Prostate gland (tissue), 2 donors: ENCODE results near the gene CTRB1. TPM values are rescaled to one million over a fixed set of nuclear protein-coding genes. Genes with fewer than 3 reads are reported as not detected.
"Not testable (repeated sequence)": the region's sequence is repeated elsewhere in the genome, so short reads cannot be mapped to it uniquely, and the experiment has no call there.

Experiments
- DNase-seq: peaks from one replicate; pipeline ENCODE4 v3.0.0-alpha.2; 2019; ENCODE audit warnings: low spot score
- H3K27ac ChIP-seq, 2 donors: fragments of 200-600 bp; sonication (generic); 2 replicates each; pipeline ENCODE4 v1.5.1; 2017 to 2019
- H3K27me3 ChIP-seq: fragments of 200-600 bp; sonication (generic); replicated peaks from 2 replicates; pipeline ENCODE4 v1.5.1; 2019; ENCODE audit not compliant: insufficient read depth
- H3K36me3 ChIP-seq, 2 donors: fragments of 200-600 bp; sonication (generic); 1 replicate in 1 of 2; 2 replicates in 1 of 2; pipeline versions ENCODE4 v1.5.1 to v1.8.1; 2017 to 2019
- H3K4me1 ChIP-seq: fragments of 200-600 bp; sonication (generic); replicated peaks from 2 replicates; pipeline ENCODE4 v1.5.1; 2019
- H3K4me3 ChIP-seq, 2 donors: fragments of 200-600 bp; sonication (generic); 2 replicates each; pipeline ENCODE4 v1.5.1; 2017 to 2019
- H3K9me3 ChIP-seq: fragments of 200-600 bp; sonication (generic); 2 replicates; pipeline ENCODE4 v1.5.1; 2017
- CTCF ChIP-seq, 4 experiments: fragments of 200-600 bp in 2 of 4; fragments of 450-650 bp in 2 of 4; sonication (generic) in 2 of 4; IDR thresholded peaks; 1 replicate in 3 of 4; 2 replicates in 1 of 4; pipeline ENCODE4 v1.5.1; 2016 to 2019; ENCODE audit warnings: antibody characterized with exemption in 4 of 4, mild to moderate bottlenecking in 2 of 4, moderate library complexity in 2 of 4
- POLR2A ChIP-seq: fragments of 450-650 bp; IDR thresholded peaks from one replicate; pipeline ENCODE4 v1.6.1; 2016; ENCODE audit warnings: antibody characterized with exemption, mild to moderate bottlenecking
- POLR2AphosphoS5 ChIP-seq: sonication (generic); formaldehyde crosslinking; IDR thresholded peaks from one replicate; pipeline ENCODE4 v1.6.1; 2017; ENCODE audit warnings: antibody characterized with exemption
- WGBS: methylation state at CpG from one replicate; pipeline ENCODE4 v1.1.5; 2018; 5-methylcytosine and 5-hydroxymethylcytosine counted together
- intact Hi-C: fragments of 100-400 bp; cut with DNase I; formaldehyde crosslinking; loops from one replicate; pipeline ENCODE4 v1.14.2; 2022
- total RNA-seq, 2 donors: library from RNA; depleted of rRNA; stranded (reverse); fragments of >200 nt; gene quantifications; one replicate each; pipeline ENCODE4 v1.1.0, GENCODE V29; 2016

The CTRB1 gene
- total RNA-seq, 2 donors from 2014 or later, result 7.0 TPM; not detected in 1

- 92% methylated on average over 11 of the region's 11 CpGs for WGBS
- DNase-seq, result no peak
- H3K4me3 ChIP-seq, result no peak overlapping the region
- H3K36me3 ChIP-seq, result no peaks in the 10 kb centered on the region
- H3K4me1 ChIP-seq, result no peaks in the 10 kb centered on the region
- intact Hi-C loops, result loop anchor here (2.0 kb wide), 1 partner anchor 17 kb away; no protein-coding TSS in a partner anchor
- H3K9me3 ChIP-seq, result no peaks in the 10 kb centered on the region
- no peak overlapping the region for H3K27ac ChIP-seq
- TF ChIP-seq POLR2A, result no peak
- no peak for TF ChIP-seq POLR2AphosphoS5
- TF ChIP-seq CTCF (IDR thresholded peaks at IDR 0.05), result no peak
- no peaks in the 10 kb centered on the region for H3K27me3 ChIP-seq
Observed at GRCh38 chr16:75207831-75208230, 11.0 kb upstream of the CTRB1 start.

- Histone ChIP-seq H3K9me3 (no peaks in the 10 kb centered on the region), H3K27ac (no peak overlapping the region), H3K4me3 (no peak overlapping the region), H3K27me3 (no peaks in the 10 kb centered on the region), H3K4me1 (no peaks in the 10 kb centered on the region), H3K36me3 (no peaks in the 10 kb centered on the region)
- 76% methylated on average over 13 of the region's 13 CpGs for WGBS
- DNase-seq, result no peak
- intact Hi-C loops, result no loop called here
- TF ChIP-seq POLR2A, result no peak
- no peak for TF ChIP-seq POLR2AphosphoS5
- TF ChIP-seq CTCF (IDR thresholded peaks at IDR 0.05), result no peak
Observed at GRCh38 chr16:75208242-75208825, 10.5 kb upstream of the CTRB1 start.

GRCh38 chr16:75208861-75209505 is 9.8 kb upstream of the CTRB1 start:
- 86% methylated on average over 23 of the region's 27 CpGs for WGBS

GRCh38 chr16:75209514-75209913 is 9.3 kb upstream of the CTRB1 start:
- intact Hi-C loops, result not testable (repeated sequence)
- WGBS, result 93% methylated on average over 7 of the region's 7 CpGs

More at GRCh38 chr16:75208861-75209505, 9.8 kb upstream of the CTRB1 start:
- H3K27ac ChIP-seq, result no peak overlapping the region
- intact Hi-C loops, result no loop called here
- no peak overlapping the region for H3K4me3 ChIP-seq
- TF ChIP-seq POLR2AphosphoS5 (no peak), POLR2A (no peak)
- no peak for DNase-seq
- no peaks in the 10 kb centered on the region for H3K36me3 ChIP-seq
- no peaks in the 10 kb centered on the region for H3K27me3 ChIP-seq
- H3K4me1 ChIP-seq, result no peaks in the 10 kb centered on the region
- no peaks in the 10 kb centered on the region for H3K9me3 ChIP-seq

GRCh38 chr16:75209944-75210343 is 8.8 kb upstream of the CTRB1 start:
- Histone ChIP-seq H3K4me1 (no peaks in the 10 kb centered on the region), H3K4me3 (no peak overlapping the region), H3K36me3 (no peaks in the 10 kb centered on the region), H3K27me3 (no peaks in the 10 kb centered on the region), H3K9me3 (no peaks in the 10 kb centered on the region), H3K27ac (no peak overlapping the region)
- intact Hi-C loops, result no loop called here
- WGBS, result 89% methylated on average over 5 of the region's 5 CpGs
- TF ChIP-seq POLR2AphosphoS5 (no peak), CTCF (IDR thresholded peaks at IDR 0.05) (no peak), POLR2A (no peak)
- no peak for DNase-seq

More at GRCh38 chr16:75209514-75209913, 9.3 kb upstream of the CTRB1 start:
- not testable (repeated sequence) for H3K36me3 ChIP-seq, H3K9me3 ChIP-seq, H3K27me3 ChIP-seq, DNase-seq, H3K4me3 ChIP-seq, H3K27ac ChIP-seq, H3K4me1 ChIP-seq

GRCh38 chr16:75211286-75211685 is 7.5 kb upstream of the CTRB1 start:
- WGBS, result 87% methylated on average over 10 of the region's 10 CpGs
- DNase-seq, H3K4me1 ChIP-seq, H3K9me3 ChIP-seq, H3K27me3 ChIP-seq, intact Hi-C loops, H3K36me3 ChIP-seq, H3K27ac ChIP-seq, H3K4me3 ChIP-seq: not testable (repeated sequence)
